ENCODE measurements around the gene HTRA3.

DNA sequence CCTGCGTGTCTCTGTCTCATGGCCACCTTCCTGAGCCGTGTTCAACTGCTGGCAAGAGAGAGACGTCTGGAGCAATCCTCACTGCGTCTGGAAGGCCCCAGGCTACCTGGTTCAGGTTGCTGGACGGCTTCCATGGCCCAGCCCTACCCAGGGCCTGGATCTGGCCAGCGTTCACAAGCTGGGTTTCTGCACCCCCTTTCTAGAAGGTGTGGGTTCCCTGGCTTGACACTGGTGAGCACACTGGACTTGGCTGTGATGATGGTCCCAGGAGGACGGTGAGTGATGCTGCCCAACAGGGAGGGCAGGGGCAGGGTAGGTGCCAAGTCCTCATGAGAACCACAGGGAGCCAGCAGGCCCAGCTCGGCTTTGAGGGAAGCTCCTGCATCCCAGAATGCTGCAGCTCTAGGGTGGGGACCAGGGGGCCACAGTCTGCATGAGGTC, 63.4 kb downstream of the HTRA3 start:
- TF ChIP-seq, protein P1, sequence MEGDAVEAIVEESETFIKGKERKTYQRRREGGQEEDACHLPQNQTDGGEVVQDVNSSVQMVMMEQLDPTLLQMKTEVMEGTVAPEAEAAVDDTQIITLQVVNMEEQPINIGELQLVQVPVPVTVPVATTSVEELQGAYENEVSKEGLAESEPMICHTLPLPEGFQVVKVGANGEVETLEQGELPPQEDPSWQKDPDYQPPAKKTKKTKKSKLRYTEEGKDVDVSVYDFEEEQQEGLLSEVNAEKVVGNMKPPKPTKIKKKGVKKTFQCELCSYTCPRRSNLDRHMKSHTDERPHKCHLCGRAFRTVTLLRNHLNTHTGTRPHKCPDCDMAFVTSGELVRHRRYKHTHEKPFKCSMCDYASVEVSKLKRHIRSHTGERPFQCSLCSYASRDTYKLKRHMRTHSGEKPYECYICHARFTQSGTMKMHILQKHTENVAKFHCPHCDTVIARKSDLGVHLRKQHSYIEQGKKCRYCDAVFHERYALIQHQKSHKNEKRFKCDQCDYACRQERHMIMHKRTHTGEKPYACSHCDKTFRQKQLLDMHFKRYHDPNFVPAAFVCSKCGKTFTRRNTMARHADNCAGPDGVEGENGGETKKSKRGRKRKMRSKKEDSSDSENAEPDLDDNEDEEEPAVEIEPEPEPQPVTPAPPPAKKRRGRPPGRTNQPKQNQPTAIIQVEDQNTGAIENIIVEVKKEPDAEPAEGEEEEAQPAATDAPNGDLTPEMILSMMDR (IDR thresholded peaks at IDR 0.05) = no peak
- no peak for TF ChIP-seq POLR2A (IDR thresholded peaks at IDR 0.05)

Data from uterus (tissue), 2 donors.